HFF-Myc (cell line): Measurements from ENCODE around the gene ZNF730.
"Not testable (repeated sequence)": the region's sequence is repeated elsewhere in the genome, so short reads cannot be mapped to it uniquely, and the experiment has no call there.

Source experiments
- DNase-seq: peaks from one replicate; pipeline ENCODE4 v3.0.0-alpha.2; 2011; ENCODE audit warnings: low read depth; ENCODE audit errors: extremely low read depth
- H3K4me3 ChIP-seq: replicated peaks from 2 replicates; pipeline ENCODE4 v1.5.1; 2011; ENCODE audit warnings: low read depth, mild to moderate bottlenecking, control low read depth, low read length
- CTCF ChIP-seq: IDR thresholded peaks from 2 replicates; pipeline ENCODE4 v1.5.1; 2012; ENCODE audit warnings: mild to moderate bottlenecking, low read depth, low read length, control low read depth; ENCODE audit errors: missing control alignments

ZNF730 gene

GRCh38 chr19:23098286-23098685, 18.5 kb upstream of the ZNF730 start:
- TF ChIP-seq CTCF: no peak
- H3K4me3 ChIP-seq: no peak overlapping the region
- no peak for DNase-seq

GRCh38 chr19:23098988-23099387, 17.8 kb upstream of the ZNF730 start:
- TF ChIP-seq CTCF: no peak
- no peak overlapping the region for H3K4me3 ChIP-seq
- DNase-seq: no peak

- no peak for DNase-seq
- no peak overlapping the region for H3K4me3 ChIP-seq
- TF ChIP-seq CTCF: no peak
Measured at GRCh38 chr19:23099966-23100365, 16.9 kb upstream of the ZNF730 start.

GRCh38 chr19:23101241-23101640, 15.6 kb upstream of the ZNF730 start:
- DNase-seq: no peak
- no peak for TF ChIP-seq CTCF
- H3K4me3 ChIP-seq: no peak overlapping the region

GRCh38 chr19:23118400-23118799, 1.6 kb downstream of the ZNF730 start:
- TF ChIP-seq CTCF: no peak
- no peak overlapping the region for H3K4me3 ChIP-seq
- no peak for DNase-seq

GRCh38 chr19:23134211-23134610, 17.4 kb downstream of the ZNF730 start:
- DNase-seq, H3K4me3 ChIP-seq: not testable (repeated sequence)

GRCh38 chr19:23145617-23146415, 29.0 kb downstream of the ZNF730 start:
- no peak for TF ChIP-seq CTCF
- no peak overlapping the region for H3K4me3 ChIP-seq
- no peak for DNase-seq
